Activated T-cell treated with anti-CD3 and anti-CD28 coated beads for 1 hour (primary cell): Measurements from ENCODE around the gene MYO9A.
"Not testable (repeated sequence)": the region's sequence is repeated elsewhere in the genome, so short reads cannot be mapped to it uniquely, and the experiment has no call there.

Experiments
- DNase-seq: peaks from one replicate; pipeline ENCODE4 v3.0.0-alpha.2; 2020; ENCODE audit warnings: low read depth

Gene MYO9A

DNA sequence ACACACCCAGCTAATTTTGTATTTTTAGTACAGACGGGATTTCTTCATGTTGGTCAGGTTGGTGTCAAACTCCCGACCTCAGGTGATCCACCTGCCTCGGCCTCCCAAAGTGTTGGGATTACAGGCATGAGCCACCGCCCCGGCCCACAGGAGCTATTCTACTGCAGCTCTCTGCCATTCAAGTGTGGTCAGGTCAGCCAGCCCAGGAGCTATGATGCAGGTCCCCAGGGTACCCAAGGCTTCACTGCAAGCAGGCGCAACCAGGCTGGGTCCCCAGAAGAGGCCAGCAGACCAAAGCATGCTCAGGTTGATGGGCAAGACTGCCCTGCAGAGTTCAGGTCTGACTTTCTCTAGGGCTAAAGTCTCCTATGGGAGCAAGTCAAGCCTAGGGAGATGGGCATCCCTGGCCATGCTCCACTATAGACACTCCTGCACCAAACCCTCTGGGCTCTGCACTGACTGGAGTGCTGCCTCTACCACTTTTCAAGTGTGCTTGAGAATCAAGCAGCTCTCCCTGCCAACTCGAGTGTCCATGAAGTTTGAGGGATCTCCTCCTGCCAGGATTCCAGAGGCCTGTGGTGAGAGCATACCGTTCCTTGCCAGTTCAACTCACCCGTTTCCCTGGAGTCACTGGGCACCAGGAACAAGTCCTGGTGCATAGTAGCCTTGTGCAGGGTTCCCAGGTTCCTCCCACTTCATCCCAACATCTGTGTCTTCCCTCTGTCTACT is 30.9 kb downstream of the MYO9A start:
- DNase-seq: no peak

- no peak for DNase-seq
Observed at GRCh38 chr15:72086010-72086697, 31.8 kb downstream of the MYO9A start.

GRCh38 chr15:72082176-72082575 is 35.8 kb downstream of the MYO9A start:
- no peak for DNase-seq

DNA sequence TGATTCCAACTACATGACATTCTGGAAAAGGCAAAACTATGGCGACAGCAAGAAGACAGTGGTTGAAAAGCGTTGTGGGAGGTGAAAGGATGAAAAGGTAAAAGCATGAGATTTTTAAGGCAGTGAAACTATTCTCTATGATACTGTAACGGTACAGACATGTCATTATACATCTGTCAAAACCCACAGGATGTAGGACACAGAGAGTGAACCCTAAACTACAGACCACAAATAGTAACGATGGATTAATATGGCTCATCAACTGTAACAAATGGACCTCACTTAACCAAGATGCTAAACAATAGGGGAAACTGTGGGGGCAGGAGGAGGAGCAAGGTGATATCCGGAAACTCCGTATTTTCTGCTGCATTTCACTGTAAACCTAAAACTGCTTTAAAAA is 39.1 kb downstream of the MYO9A start:
- no peak for DNase-seq

GRCh38 chr15:72077950-72078349 is 40.0 kb downstream of the MYO9A start:
- DNase-seq: no peak

DNA sequence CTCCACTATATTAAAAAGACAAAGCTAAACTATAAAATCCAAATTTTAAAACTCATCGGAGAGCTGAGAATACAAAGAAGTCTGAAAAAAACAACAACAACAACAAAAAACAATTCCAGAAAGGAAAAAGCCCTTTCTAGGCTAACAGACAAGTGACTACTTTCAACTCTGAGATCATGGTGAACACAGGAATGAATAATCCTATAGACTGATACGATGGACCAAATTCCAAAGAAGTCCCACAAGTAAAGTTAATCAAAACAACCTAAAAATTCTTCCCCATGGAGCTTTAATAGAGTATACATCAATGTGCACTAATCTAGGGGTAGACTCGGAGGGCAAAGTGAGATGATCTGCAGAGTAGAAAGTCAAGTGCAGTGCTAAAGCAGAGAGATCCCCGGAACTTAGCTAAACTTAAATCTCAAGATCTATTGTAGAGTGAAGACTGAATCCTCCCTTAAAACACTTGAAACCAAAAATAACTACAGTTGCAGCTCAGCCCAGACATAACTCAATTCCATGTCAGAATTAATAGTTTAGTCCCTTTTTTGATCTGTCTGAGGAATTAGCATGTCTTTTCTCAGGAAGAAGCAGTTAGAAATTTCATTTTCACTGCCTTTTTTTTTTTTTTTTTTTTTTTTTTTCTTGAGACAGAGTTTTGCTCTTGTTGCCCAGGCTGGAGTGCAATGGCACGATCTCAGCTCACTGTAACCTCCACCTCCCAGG is 43.5 kb downstream of the MYO9A start:
- DNase-seq: no peak

- DNase-seq: not testable (repeated sequence)
Observed at GRCh38 chr15:72071448-72071825, 46.5 kb downstream of the MYO9A start.

- no peak for DNase-seq
Observed at GRCh38 chr15:72070817-72071447, 47.0 kb downstream of the MYO9A start.

DNA sequence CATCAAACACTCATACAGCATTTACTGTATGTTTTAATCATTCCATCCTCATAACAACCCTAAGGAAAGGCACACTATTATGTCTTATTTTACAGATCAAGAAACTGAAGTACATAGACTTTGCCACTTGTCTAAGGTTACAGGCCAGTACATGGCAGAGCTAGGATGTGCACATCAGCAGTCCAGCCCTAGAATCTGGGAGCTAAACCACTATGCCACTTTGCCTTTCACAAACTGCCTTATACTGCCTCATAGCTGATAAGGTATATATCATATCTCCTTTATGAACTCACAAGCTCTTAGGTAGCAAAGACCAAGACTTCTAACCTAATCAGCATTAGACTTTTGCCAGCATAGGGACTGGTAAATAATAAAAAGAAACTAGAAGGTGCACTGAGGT is 49.1 kb downstream of the MYO9A start:
- no peak for DNase-seq

DNA sequence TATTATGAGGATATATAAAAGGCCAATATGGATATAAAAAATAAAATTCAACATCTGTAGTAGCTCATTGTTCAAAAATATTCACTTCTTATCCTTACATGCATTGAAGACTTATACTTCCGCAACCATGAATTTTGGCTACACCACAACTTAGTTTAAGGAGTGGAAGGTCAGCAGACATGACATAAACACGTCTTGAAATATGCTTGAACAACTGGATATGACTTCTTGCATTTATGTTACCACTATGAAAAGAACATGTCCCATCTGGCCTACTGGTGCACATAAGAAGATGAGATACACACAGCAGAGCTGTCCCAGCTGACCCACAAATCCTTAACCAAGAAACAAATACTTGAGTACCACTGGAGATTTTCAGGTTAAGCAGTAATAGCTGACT is 52.1 kb downstream of the MYO9A start:
- DNase-seq: no peak

- no peak for DNase-seq
Observed at GRCh38 chr15:72063186-72063585, 54.8 kb downstream of the MYO9A start.

GRCh38 chr15:72062319-72062718 is 55.6 kb downstream of the MYO9A start:
- DNase-seq: no peak

- DNase-seq: no peak
Observed at GRCh38 chr15:72060687-72061250, 57.2 kb downstream of the MYO9A start.

DNA sequence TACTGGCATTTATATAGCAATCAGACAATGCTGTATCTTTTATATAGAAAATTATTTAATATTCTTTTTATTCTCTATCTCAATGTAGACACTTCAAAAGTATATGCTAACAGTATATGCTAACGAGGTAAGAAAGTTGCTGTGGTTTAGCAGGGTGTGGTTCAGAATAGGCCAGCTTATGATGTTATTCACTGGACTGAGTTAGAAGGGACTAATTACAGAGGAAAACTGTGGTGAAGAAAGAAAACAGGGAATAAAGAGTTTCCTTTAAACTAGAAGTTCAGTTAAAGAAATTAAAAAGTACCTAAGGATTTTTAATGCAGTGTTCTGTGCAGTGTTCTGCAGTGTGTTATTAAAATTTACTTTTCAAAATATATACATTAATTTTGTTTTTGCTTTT is 59.4 kb downstream of the MYO9A start:
- DNase-seq: no peak

DNA sequence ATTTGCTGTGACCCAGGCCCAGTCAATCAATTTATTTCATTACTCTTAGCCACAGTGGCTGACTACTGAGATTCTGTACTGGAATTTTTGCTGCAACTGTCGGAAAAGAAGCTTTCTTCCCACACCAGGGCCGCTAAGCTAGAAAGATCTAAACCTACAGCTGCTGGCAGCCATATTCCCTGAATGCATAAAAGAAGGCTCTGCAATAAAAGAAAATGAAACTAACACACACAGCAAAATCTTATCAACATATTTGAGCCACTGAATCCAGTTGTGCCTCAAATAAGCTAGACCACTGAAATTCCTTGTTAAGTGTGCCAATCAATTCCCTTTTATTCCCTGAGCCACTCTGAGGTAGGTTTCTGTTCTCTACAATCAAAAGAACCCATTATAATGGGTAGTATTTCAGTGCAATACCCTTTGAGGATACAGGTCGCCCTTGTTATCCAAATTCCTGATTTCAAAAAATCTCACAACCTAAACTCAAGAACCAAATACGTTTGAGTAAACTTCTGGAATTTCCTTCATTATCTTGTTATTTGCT is 60.3 kb downstream of the MYO9A start:
- no peak for DNase-seq

DNA sequence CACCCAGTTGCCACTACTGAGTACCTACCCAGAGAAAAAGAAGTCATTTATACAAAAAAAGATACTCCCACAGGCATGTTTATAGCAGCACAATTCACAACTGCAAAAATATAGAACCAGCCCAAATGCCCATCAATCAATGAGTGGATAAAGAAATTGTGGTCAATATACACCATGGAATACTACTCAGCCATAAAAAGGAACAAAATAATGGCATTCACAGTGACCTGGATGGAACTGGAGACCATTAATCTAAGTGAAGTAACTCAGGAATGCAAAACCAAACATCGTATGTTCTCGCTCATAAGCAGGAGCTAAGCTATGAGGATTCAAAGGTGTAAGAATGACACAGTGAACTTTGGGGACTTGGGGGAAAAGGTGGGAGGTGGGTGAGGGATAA is 61.7 kb downstream of the MYO9A start:
- DNase-seq: not testable (repeated sequence)

DNA sequence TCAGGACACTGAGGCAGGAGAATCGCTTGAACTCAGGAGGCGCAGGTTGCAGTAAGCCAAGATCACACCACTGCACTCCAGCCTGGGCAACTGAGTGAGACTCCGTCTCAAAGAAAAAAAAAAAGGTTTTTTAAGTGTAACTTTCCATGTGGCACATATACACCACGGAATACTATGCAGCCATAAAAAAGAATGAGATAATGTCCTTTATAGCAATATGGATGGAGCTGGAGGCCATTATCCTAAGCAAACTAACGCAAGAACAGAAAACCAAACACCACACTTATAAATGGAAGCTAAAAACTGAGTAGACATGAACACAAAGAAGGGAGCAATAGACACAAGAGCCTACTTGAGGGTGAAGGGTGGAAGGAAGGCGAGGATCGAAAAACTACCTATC is 64.7 kb downstream of the MYO9A start:
- not testable (repeated sequence) for DNase-seq

DNA sequence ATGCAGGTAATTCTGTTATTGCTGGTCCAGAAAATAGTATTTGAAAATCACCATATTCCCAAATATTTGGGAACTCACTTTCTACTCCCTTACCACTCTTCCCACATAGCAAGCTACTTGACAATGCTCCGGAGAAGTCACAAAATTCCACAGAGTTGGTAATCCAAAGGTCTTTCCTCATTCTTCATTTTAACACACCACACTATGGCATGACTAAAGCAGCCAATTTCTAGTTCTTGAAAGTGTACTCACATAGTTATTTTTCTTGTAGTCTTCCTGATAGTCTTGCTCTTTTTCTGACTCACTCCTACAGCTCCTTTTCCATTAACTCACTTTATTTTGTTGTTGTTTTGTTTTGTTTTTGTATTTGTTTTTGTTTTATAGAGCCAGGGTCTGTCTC is 67.2 kb downstream of the MYO9A start:
- no peak for DNase-seq

- DNase-seq: no peak
Observed at GRCh38 chr15:72047020-72047419, 70.9 kb downstream of the MYO9A start.

GRCh38 chr15:72044956-72045355 is 73.0 kb downstream of the MYO9A start:
- no peak for DNase-seq

- DNase-seq: no peak
Observed at GRCh38 chr15:72042865-72043264, 75.1 kb downstream of the MYO9A start.

GRCh38 chr15:72042054-72042453 is 75.9 kb downstream of the MYO9A start:
- DNase-seq: no peak
